Right lobe of liver (tissue), 6 donors: ENCODE data around the gene ANKEF1. TPM values are rescaled to one million over a fixed set of nuclear protein-coding genes. Genes with fewer than 3 reads are reported as not detected.
A peak's percentile ranks its signal among the peaks of the same experiment; 100 is the strongest.

Source experiments
- ATAC-seq, 4 donors: fragments of 200-7000 bp; cut with Tn5 transposase; one replicate each; pipeline ENCODE4 v1.9.1; 2020; ENCODE audit warnings: mild to moderate bottlenecking in 4 of 4, moderate library complexity in 4 of 4
- DNase-seq, 3 donors: peaks; one replicate each; pipeline ENCODE4 v3.0.0-alpha.2; 2020
- H3K27ac ChIP-seq, 3 donors: fragments of 200-600 bp; one replicate each; pipeline ENCODE4 v1.8.0; 2022
- H3K27me3 ChIP-seq, 2 donors: fragments of 200-600 bp; one replicate each; pipeline ENCODE4 v1.8.0; 2022
- H3K36me3 ChIP-seq, 4 donors: fragments of 200-600 bp; sonication (generic) in 1 of 4; one replicate each; pipeline versions ENCODE4 v1.5.1 to v1.8.0; 2017 to 2022; ENCODE audit warnings: control low read depth in 1 of 4
- H3K4me1 ChIP-seq, 4 donors: fragments of 200-600 bp; sonication (generic) in 1 of 4; one replicate each; pipeline versions ENCODE4 v1.5.1 to v1.8.0; 2017 to 2022; ENCODE audit warnings: control low read depth in 1 of 4
- H3K4me3 ChIP-seq, 3 donors: fragments of 200-600 bp; one replicate each; pipeline ENCODE4 v1.8.0; 2022
- H3K9me3 ChIP-seq, 4 donors: fragments of 200-600 bp; sonication (generic) in 1 of 4; one replicate each; pipeline versions ENCODE4 v1.5.1 to v1.8.0; 2017 to 2022; ENCODE audit warnings: control low read depth in 1 of 4
- POLR2A ChIP-seq: fragments of 450-650 bp; IDR thresholded peaks from one replicate; pipeline ENCODE4 v1.6.1; 2017; ENCODE audit warnings: antibody characterized with exemption, mild to moderate bottlenecking
- WGBS: methylation state at CpG from one replicate; pipeline ENCODE4 v1.1.6; 2018; ENCODE audit warnings: low coverage, low lambda C conversion rate; ENCODE audit not compliant: insufficient coverage; ENCODE audit errors: missing lambda C conversion rate; 5-methylcytosine and 5-hydroxymethylcytosine counted together
- intact Hi-C, 2 donors: fragments of 100-400 bp; cut with DNase I; formaldehyde crosslinking; loops; one replicate each; pipeline versions ENCODE4 v1.11.2 to v1.14.1; 2022
- total RNA-seq, 6 experiments: library from RNA; depleted of rRNA in 2 of 6; stranded (reverse); fragments of >200 nt in 2 of 6; fragmentation: NEBNext Ultra II Directional in 3 of 6; extraction: Animal tissue kit (Norgen Biotek cat#: 25700) in 3 of 6; gene quantifications; one replicate each; pipeline versions ENCODE4 v1.1.0 to v1.2.4, GENCODE V29; 2016 to 2023
- TF ChIP-seq, protein P1 (sequence below), 4 donors: fragments of 200-600 bp in 3 of 4; fragments of 450-650 bp in 1 of 4; IDR thresholded peaks; one replicate each; pipeline versions ENCODE4 v1.5.1 to v1.8.0; 2016 to 2022; ENCODE audit warnings: antibody characterized with exemption in 4 of 4, mild to moderate bottlenecking in 2 of 4
- donor health status: DM: no; HTN: yes; CAD: no.
- donor health status: DM: no; HTN: no; CAD: no.
- donor health status: DM: no; HTN: no; CAD: no.
- donor health status: DM: no; HTN: yes; CAD: no.
- donor health status: DM: no; HTN: yes; CAD: no.

Gene ANKEF1
- total RNA-seq, 6 experiments from 2014 or later = 3.9 to 9.2 (median 5.1) TPM

- WGBS = 94% methylated on average over 1 of the region's 1 CpG
- Histone ChIP-seq H3K27me3 (no peaks in the 10 kb centered on the region), H3K4me3 (no peak overlapping the region), H3K4me1 (no peaks in the 10 kb centered on the region), H3K9me3 (no peaks in the 10 kb centered on the region), H3K36me3 (peaks cover 0 to 14% (median 0%) of the 10 kb centered on the region in 4 donors), H3K27ac (no peak overlapping the region)
- ATAC-seq (no peak), DNase-seq (no peak)
- intact Hi-C loops = no loop called here
- no peak for TF ChIP-seq POLR2A
- TF ChIP-seq, protein P1, sequence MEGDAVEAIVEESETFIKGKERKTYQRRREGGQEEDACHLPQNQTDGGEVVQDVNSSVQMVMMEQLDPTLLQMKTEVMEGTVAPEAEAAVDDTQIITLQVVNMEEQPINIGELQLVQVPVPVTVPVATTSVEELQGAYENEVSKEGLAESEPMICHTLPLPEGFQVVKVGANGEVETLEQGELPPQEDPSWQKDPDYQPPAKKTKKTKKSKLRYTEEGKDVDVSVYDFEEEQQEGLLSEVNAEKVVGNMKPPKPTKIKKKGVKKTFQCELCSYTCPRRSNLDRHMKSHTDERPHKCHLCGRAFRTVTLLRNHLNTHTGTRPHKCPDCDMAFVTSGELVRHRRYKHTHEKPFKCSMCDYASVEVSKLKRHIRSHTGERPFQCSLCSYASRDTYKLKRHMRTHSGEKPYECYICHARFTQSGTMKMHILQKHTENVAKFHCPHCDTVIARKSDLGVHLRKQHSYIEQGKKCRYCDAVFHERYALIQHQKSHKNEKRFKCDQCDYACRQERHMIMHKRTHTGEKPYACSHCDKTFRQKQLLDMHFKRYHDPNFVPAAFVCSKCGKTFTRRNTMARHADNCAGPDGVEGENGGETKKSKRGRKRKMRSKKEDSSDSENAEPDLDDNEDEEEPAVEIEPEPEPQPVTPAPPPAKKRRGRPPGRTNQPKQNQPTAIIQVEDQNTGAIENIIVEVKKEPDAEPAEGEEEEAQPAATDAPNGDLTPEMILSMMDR (IDR thresholded peaks at IDR 0.05) = no peak
These were observed 16.4 kb downstream of the ANKEF1 start for GRCh38 chr20:10051185-10051584.

DNA sequence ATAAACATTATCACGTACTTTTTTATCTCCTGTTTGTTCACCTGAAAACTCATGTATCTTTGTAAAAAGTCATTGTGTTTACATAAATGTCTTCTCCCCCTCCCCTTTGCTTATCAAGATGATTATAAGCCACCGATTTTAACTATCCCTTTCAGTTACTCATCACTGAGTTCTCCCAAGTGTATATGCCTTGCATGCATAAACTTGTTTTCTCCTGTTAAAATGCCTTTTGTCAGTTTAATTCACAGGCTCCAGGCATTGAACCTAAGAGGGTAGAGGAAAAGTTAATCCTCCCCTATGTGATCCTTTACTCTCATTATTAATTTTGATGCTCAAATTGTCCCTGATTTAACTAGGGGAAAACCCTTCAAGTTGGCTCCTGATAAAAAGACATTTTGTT is 24.2 kb downstream of the ANKEF1 start:
- Histone ChIP-seq H3K27me3 (no peaks in the 10 kb centered on the region), H3K4me1 (no peaks in the 10 kb centered on the region), H3K4me3 (no peak overlapping the region), H3K9me3 (no peaks in the 10 kb centered on the region), H3K36me3 (peaks cover 0 to 18% (median under 1%) of the 10 kb centered on the region in 4 donors), H3K27ac (no peak overlapping the region)
- TF ChIP-seq, protein P1 (IDR thresholded peaks at IDR 0.05) = no peak
- TF ChIP-seq POLR2A = no peak
- DNase-seq = no peak
- WGBS = 44% methylated on average over 2 of the region's 2 CpGs
- intact Hi-C loops = no loop called here
- ATAC-seq = no peak

- DNase-seq = no peak
- H3K36me3 ChIP-seq = peaks cover 0 to 10% (median under 1%) of the 10 kb centered on the region in 4 donors
- intact Hi-C loops = no loop called here
- no peak overlapping the region for H3K4me3 ChIP-seq
- ATAC-seq = no peak
- H3K27me3 ChIP-seq = no peaks in the 10 kb centered on the region
- WGBS = 59% methylated on average over 7 of the region's 8 CpGs
- H3K27ac ChIP-seq = no peak overlapping the region
- no peaks in the 10 kb centered on the region for H3K4me1 ChIP-seq
- TF ChIP-seq, protein P1 (IDR thresholded peaks at IDR 0.05) = no peak
- no peaks in the 10 kb centered on the region for H3K9me3 ChIP-seq
These were observed 25.4 kb downstream of the ANKEF1 start for GRCh38 chr20:10060226-10060625.

DNA sequence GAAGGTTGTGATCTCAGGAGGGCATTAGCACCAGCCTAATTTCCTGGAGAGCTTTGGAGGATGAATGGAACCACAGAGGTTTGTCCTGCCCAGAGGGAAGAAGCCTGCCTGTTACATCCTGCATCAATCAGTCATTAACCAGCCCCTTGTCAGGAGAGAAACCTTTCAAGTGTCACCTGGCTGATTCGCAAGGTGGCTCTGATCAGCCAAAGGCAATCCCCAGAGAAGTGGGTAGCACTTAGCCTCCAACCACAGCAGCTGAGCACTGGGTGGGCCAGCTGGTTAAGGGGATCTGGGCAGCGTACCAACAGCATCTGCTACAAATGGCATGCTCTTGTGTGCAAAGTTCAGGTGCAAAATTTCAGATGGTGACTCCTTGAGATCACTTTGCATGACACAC is 26.9 kb downstream of the ANKEF1 start:
- H3K27ac ChIP-seq = no peak overlapping the region
- H3K4me3 ChIP-seq = no peak overlapping the region
- ATAC-seq = no peak
- H3K4me1 ChIP-seq = no peaks in the 10 kb centered on the region
- intact Hi-C loops = no loop called here
- no peaks in the 10 kb centered on the region for H3K27me3 ChIP-seq
- TF ChIP-seq POLR2A = no peak
- TF ChIP-seq, protein P1 (IDR thresholded peaks at IDR 0.05) = no peak
- peaks cover 0 to 3% (median under 1%) of the 10 kb centered on the region in 4 donors for H3K36me3 ChIP-seq
- DNase-seq = no peak
- H3K9me3 ChIP-seq = no peaks in the 10 kb centered on the region
- no CpG with 5 or more reads among the region's 2 CpGs for WGBS

GRCh38 chr20:10063482-10063881 is 28.7 kb downstream of the ANKEF1 start:
- no peaks in the 10 kb centered on the region for H3K27me3 ChIP-seq
- TF ChIP-seq POLR2A = no peak
- TF ChIP-seq, protein P1 (IDR thresholded peaks at IDR 0.05) = no peak
- no peaks in the 10 kb centered on the region for H3K9me3 ChIP-seq
- H3K36me3 ChIP-seq = no peaks in the 10 kb centered on the region
- no peak overlapping the region for H3K4me3 ChIP-seq
- 77% methylated on average over 2 of the region's 2 CpGs for WGBS
- intact Hi-C loops = no loop called here
- H3K4me1 ChIP-seq = no peaks in the 10 kb centered on the region
- H3K27ac ChIP-seq = no peak overlapping the region
- no peak for DNase-seq
- peak in 1 of 4 donors; percentile 21 for ATAC-seq
